HepG2 (cell line): ENCODE data around the gene ACVRL1. TPM values are rescaled to one million over a fixed set of nuclear protein-coding genes. Genes with fewer than 3 reads are reported as not detected.

Experiments
- ATF2 ChIP-seq: sonication (generic); formaldehyde crosslinking; IDR thresholded peaks from 2 replicates; pipeline ENCODE4 v1.4.0; 2020; ENCODE audit warnings: missing genetic modification reagents
- CREM ChIP-seq, 2 experiments: sonication (generic) in 1 of 2; formaldehyde crosslinking in 1 of 2; IDR thresholded peaks; 2 replicates each; pipeline versions ENCODE4 v1.4.0 to v1.6.1; 2016 to 2020; ENCODE audit warnings: antibody characterized with exemption in 1 of 2, mild to moderate bottlenecking in 1 of 2, missing genetic modification reagents in 1 of 2
- E2F1 ChIP-seq: sonication (generic); formaldehyde crosslinking; IDR thresholded peaks from 2 replicates; pipeline ENCODE4 v1.5.0; 2020; ENCODE audit warnings: missing genetic modification reagents
- KAT8 ChIP-seq: IDR thresholded peaks from 2 replicates; pipeline ENCODE4 v1.6.1; 2016; ENCODE audit warnings: missing genetic modification reagents, missing compliant biosample characterization
- KLF15 ChIP-seq: sonication (generic); formaldehyde crosslinking; IDR thresholded peaks from 2 replicates; pipeline ENCODE4 v1.8.1; 2023; ENCODE audit warnings: borderline replicate concordance, mild to moderate bottlenecking, inconsistent platforms, missing genetic modification reagents, mixed read lengths
- MEF2D ChIP-seq: sonication (generic); formaldehyde crosslinking; IDR thresholded peaks from 2 replicates; pipeline ENCODE4 v1.5.1; 2020; ENCODE audit warnings: mild to moderate bottlenecking, missing genetic modification reagents
- MIXL1 ChIP-seq: IDR thresholded peaks from 2 replicates; pipeline ENCODE4 v1.6.1; 2016
- SMC3 ChIP-seq: IDR thresholded peaks from 2 replicates; pipeline ENCODE4 v1.6.1; 2011; ENCODE audit warnings: low read length, improper control_type of control experiment
- TBL1XR1 ChIP-seq: fragments of 150-350 bp; IDR thresholded peaks from 2 replicates; pipeline ENCODE4 v1.6.1; 2014; ENCODE audit warnings: borderline replicate concordance, low read length; ENCODE audit not compliant: partially characterized antibody
- ZBED4 ChIP-seq: sonication (generic); formaldehyde crosslinking; IDR thresholded peaks from 2 replicates; pipeline ENCODE4 v1.4.0; 2020; ENCODE audit warnings: missing genetic modification reagents, borderline replicate concordance
- ZBTB34 ChIP-seq: sonication (generic); formaldehyde crosslinking; IDR thresholded peaks from 2 replicates; pipeline ENCODE4 v1.8.0; 2022; ENCODE audit warnings: mild to moderate bottlenecking, missing genetic modification reagents
- ZBTB37 ChIP-seq: sonication (generic); formaldehyde crosslinking; IDR thresholded peaks from 2 replicates; pipeline ENCODE4 v1.4.0; 2020; ENCODE audit warnings: mild to moderate bottlenecking, missing genetic modification reagents
- ZNF10 ChIP-seq: sonication (generic); formaldehyde crosslinking; IDR thresholded peaks from 2 replicates; pipeline ENCODE4 v1.4.0; 2020; ENCODE audit warnings: mild to moderate bottlenecking, low read depth, missing genetic modification reagents, borderline replicate concordance
- ZNF136 ChIP-seq: sonication (generic); formaldehyde crosslinking; IDR thresholded peaks from 2 replicates; pipeline ENCODE4 v1.8.1; 2022; ENCODE audit warnings: low read depth, mild to moderate bottlenecking, moderate library complexity, missing genetic modification reagents
- ZNF567 ChIP-seq: sonication (generic); formaldehyde crosslinking; IDR thresholded peaks from 2 replicates; pipeline ENCODE4 v1.8.1; 2023; ENCODE audit warnings: mild to moderate bottlenecking, missing genetic modification reagents, borderline replicate concordance
- ZNF7 ChIP-seq: IDR thresholded peaks from 2 replicates; pipeline ENCODE4 v1.6.1; 2016; ENCODE audit warnings: missing biosample characterization, missing genetic modification reagents
- polyA plus RNA-seq, 8 experiments: library from polyadenylated mRNA; depleted of rRNA in 3 of 8; stranded (reverse) in 7 of 8; unstranded in 1 of 8; fragments of >200 nt; fragmentation: Illumina TruSeq in 4 of 8; extraction: Trizol in 4 of 8; gene quantifications; 2 replicates each; pipeline versions ENCODE4 v1.2.1 to v1.2.3, GENCODE V29; 2011 to 2016; ENCODE audit warnings: low read depth in 4 of 8, missing spikeins in 1 of 8, mixed read lengths in 1 of 8; ENCODE audit not compliant: insufficient read depth in 1 of 8
- total RNA-seq, 5 experiments: library from RNA; depleted of rRNA; stranded (reverse); fragments of >200 nt; fragmentation: Illumina TruSeq; extraction: Trizol; gene quantifications; 2 replicates each; pipeline ENCODE4 v1.2.3, GENCODE V29; 2016; ENCODE audit warnings: low read depth in 1 of 5

Gene ACVRL1
- total and polyA plus RNA-seq, 2 of the 13 experiments (the other 11 are each of a cell fraction or from before 2014, with no cell fraction given) = not detected

GRCh38 chr12:51954561-51955361, 47.5 kb downstream of the ACVRL1 start (continued):
- TF ChIP-seq ZNF136 (CRISPR knock-in tag) (no peak), ZNF10 (CRISPR knock-in tag) (no peak), KLF15 (CRISPR knock-in tag) (no peak), ATF2 (CRISPR knock-in tag) (no peak), ZBTB34 (peak; percentile 99), TBL1XR1 (no peak), KAT8 (CRISPR knock-in tag) (0 out of 2 replicates have a peak, but pooled peaks have one; percentile 19), CREM (IDR thresholded peaks at IDR 0.05) (no peak), CREM (CRISPR knock-in tag; IDR thresholded peaks at IDR 0.05) (no peak), ZNF567 (CRISPR knock-in tag) (no peak), ZBTB37 (CRISPR knock-in tag) (peak; percentile 98), ZBED4 (no peak), MIXL1 (CRISPR knock-in tag) (0 out of 2 replicates have a peak, but pooled peaks have one; percentile 10), E2F1 (no peak), MEF2D (CRISPR knock-in tag) (0 out of 2 replicates have a peak, but pooled peaks have one; percentile 19), SMC3 (no peak), ZNF7 (peak; percentile 88)
